ENCODE results near the gene BMPR1A.

- no peak for TF ChIP-seq CTCF (IDR thresholded peaks at IDR 0.05)
- no peak for TF ChIP-seq EP300 (IDR thresholded peaks at IDR 0.05)
- TF ChIP-seq POLR2A (IDR thresholded peaks at IDR 0.05) = no peak
- TF ChIP-seq POLR2AphosphoS5 (IDR thresholded peaks at IDR 0.05) = no peak
These were observed 40.6 kb upstream of the BMPR1A start for GRCh38 chr10:86715836-86716235.
